Type B pancreatic cell (in vitro differentiated cells): ENCODE data around the gene KNTC1. TPM values are rescaled to one million over a fixed set of nuclear protein-coding genes. Genes with fewer than 3 reads are reported as not detected.

Experiments used
- DNase-seq: peaks from one replicate; pipeline ENCODE4 v3.0.0; 2021; ENCODE audit warnings: mixed read lengths; ENCODE audit not compliant: unreplicated experiment; ENCODE audit errors: extremely low spot score
- H3K27ac Mint-ChIP-seq: 2 replicates; pipeline ENCODE4 v1.8.0; 2021; ENCODE audit warnings: mild to moderate bottlenecking, mixed read lengths
- H3K27me3 Mint-ChIP-seq: 2 replicates; pipeline ENCODE4 v1.8.0; 2021; ENCODE audit warnings: mixed read lengths
- H3K36me3 Mint-ChIP-seq: 2 replicates; pipeline ENCODE4 v1.8.0; 2021; ENCODE audit warnings: mixed read lengths
- H3K4me1 Mint-ChIP-seq: one replicate; pipeline ENCODE4 v1.8.0; 2021; ENCODE audit warnings: mixed read lengths; ENCODE audit not compliant: unreplicated experiment
- H3K4me3 Mint-ChIP-seq: 2 replicates; pipeline ENCODE4 v1.8.0; 2021; ENCODE audit warnings: mild to moderate bottlenecking, mixed read lengths
- H3K9me3 Mint-ChIP-seq: 2 replicates; pipeline ENCODE4 v1.8.0; 2021; ENCODE audit warnings: mixed read lengths
- CTCF ChIP-seq: fragments of 200-600 bp; sonication (generic); conservative IDR thresholded peaks from 2 replicates; pipeline ENCODE4 v1.5.0; 2021; ENCODE audit warnings: antibody characterized with exemption, mild to moderate bottlenecking
- total RNA-seq: library from RNA; stranded (reverse); gene quantifications from 2 replicates; pipeline ENCODE4 v1.2.1, GENCODE V29; 2021; ENCODE audit warnings: low replicate concordance

KNTC1 gene
- total RNA-seq, 1 donor from 2014 or later: 74.8 TPM

GRCh38 chr12:122533856-122534255, 6.8 kb downstream of the KNTC1 start:
- DNase-seq: no peak
- no peak overlapping the region for H3K27ac Mint-ChIP-seq

GRCh38 chr12:122537021-122537420, 10.0 kb downstream of the KNTC1 start:
- no peaks in the 10 kb centered on the region for H3K27me3 Mint-ChIP-seq
- DNase-seq: no peak
- no peak for TF ChIP-seq CTCF
- no peaks in the 10 kb centered on the region for H3K9me3 Mint-ChIP-seq
- no peaks in the 10 kb centered on the region for H3K4me1 Mint-ChIP-seq
- H3K4me3 Mint-ChIP-seq: no peak overlapping the region
- H3K36me3 Mint-ChIP-seq: peaks cover 4% of the 10 kb centered on the region
- H3K27ac Mint-ChIP-seq: no peak overlapping the region

More at GRCh38 chr12:122533856-122534255, 6.8 kb downstream of the KNTC1 start:
- H3K36me3 Mint-ChIP-seq: peaks cover 9% of the 10 kb centered on the region
- H3K4me3 Mint-ChIP-seq: no peak overlapping the region
- H3K27me3 Mint-ChIP-seq: no peaks in the 10 kb centered on the region
- TF ChIP-seq CTCF: no peak
- H3K4me1 Mint-ChIP-seq: no peaks in the 10 kb centered on the region
- no peaks in the 10 kb centered on the region for H3K9me3 Mint-ChIP-seq

GRCh38 chr12:122538496-122538895, 11.4 kb downstream of the KNTC1 start:
- H3K4me1 Mint-ChIP-seq: no peaks in the 10 kb centered on the region
- H3K9me3 Mint-ChIP-seq: no peaks in the 10 kb centered on the region
- no peak overlapping the region for H3K4me3 Mint-ChIP-seq
- TF ChIP-seq CTCF: no peak
- peaks cover 4% of the 10 kb centered on the region for H3K36me3 Mint-ChIP-seq
- no peaks in the 10 kb centered on the region for H3K27me3 Mint-ChIP-seq
- no peak for DNase-seq
- H3K27ac Mint-ChIP-seq: no peak overlapping the region

- Mint-ChIP-seq H3K9me3 (no peaks in the 10 kb centered on the region), H3K27me3 (no peaks in the 10 kb centered on the region), H3K4me1 (no peaks in the 10 kb centered on the region), H3K36me3 (no peaks in the 10 kb centered on the region), H3K4me3 (no peak overlapping the region), H3K27ac (no peak overlapping the region)
- DNase-seq: no peak
- no peak for TF ChIP-seq CTCF
Measured at GRCh38 chr12:122544537-122544936, 17.5 kb downstream of the KNTC1 start.

GRCh38 chr12:122545855-122546254, 18.8 kb downstream of the KNTC1 start:
- Mint-ChIP-seq H3K4me1 (no peaks in the 10 kb centered on the region), H3K9me3 (no peaks in the 10 kb centered on the region), H3K36me3 (peaks cover 3% of the 10 kb centered on the region), H3K27me3 (no peaks in the 10 kb centered on the region), H3K27ac (no peak overlapping the region), H3K4me3 (no peak overlapping the region)
- DNase-seq: no peak
- no peak for TF ChIP-seq CTCF

- Mint-ChIP-seq H3K9me3 (no peaks in the 10 kb centered on the region), H3K27me3 (no peaks in the 10 kb centered on the region), H3K4me1 (no peaks in the 10 kb centered on the region), H3K4me3 (no peak overlapping the region), H3K27ac (no peak overlapping the region), H3K36me3 (peaks cover 12% of the 10 kb centered on the region)
- DNase-seq: no peak
- no peak for TF ChIP-seq CTCF
Measured at GRCh38 chr12:122547330-122547729, 20.3 kb downstream of the KNTC1 start.
